Activated CD4-positive, alpha-beta T cell treated with anti-CD3 and anti-CD28 coated beads for 36 hours (primary cell): ENCODE data around the gene AMBRA1. TPM values are rescaled to one million over a fixed set of nuclear protein-coding genes. Genes with fewer than 3 reads are reported as not detected.

Experiments
- ATAC-seq: fragments of 200-7000 bp; cut with Tn5 transposase; one replicate; pipeline ENCODE4 v1.10.0; 2021; ENCODE audit warnings: mild to moderate bottlenecking, moderate library complexity
- CTCF ChIA-PET: fragments of 350-600 bp; sonication (Branson Sonifier 250); formaldehyde crosslinking; loops from one replicate; lab custom pipeline; 2021; ENCODE audit warnings: antibody characterized with exemption; lab: Charles Lee
- POLR2A ChIA-PET: fragments of 350-600 bp; sonication (Branson Sonifier 250); formaldehyde crosslinking; loops from one replicate; lab custom pipeline; 2021; ENCODE audit warnings: antibody characterized with exemption, inconsistent platforms; lab: Charles Lee
- DNase-seq: peaks from one replicate; pipeline ENCODE4 v3.0.0-alpha.2; 2020
- H3K27ac Mint-ChIP-seq: one replicate; pipeline ENCODE4 v1.8.0; 2021; ENCODE audit warnings: mixed read lengths
- H3K27me3 Mint-ChIP-seq: one replicate; pipeline ENCODE4 v1.8.0; 2021; ENCODE audit warnings: mixed read lengths
- H3K36me3 Mint-ChIP-seq: one replicate; pipeline ENCODE4 v1.8.0; 2021; ENCODE audit warnings: low read depth, mixed read lengths
- H3K4me1 Mint-ChIP-seq: one replicate; pipeline ENCODE4 v1.8.0; 2021; ENCODE audit warnings: mixed read lengths
- H3K4me3 Mint-ChIP-seq: one replicate; pipeline ENCODE4 v1.8.0; 2021; ENCODE audit warnings: mild to moderate bottlenecking, moderate library complexity, mixed read lengths
- H3K9me3 Mint-ChIP-seq: one replicate; pipeline ENCODE4 v1.8.0; 2021; ENCODE audit warnings: low read depth, mixed read lengths
- intact Hi-C, 2 experiments: fragments of 100-400 bp; cut with DNase I in 1 of 2; cut with micrococcal nuclease in 1 of 2; formaldehyde crosslinking; loops; one replicate each; pipeline versions ENCODE4 v1.14.2 to v1.15.1; 2022 to 2024; cut with DNase I, micrococcal nuclease
- total RNA-seq, 2 experiments: library from RNA; stranded (reverse); gene quantifications; one replicate each; pipeline ENCODE4 v1.2.3, GENCODE V29; 2021

The AMBRA1 gene
- total RNA-seq, 2 experiments from 2014 or later: 24.8 to 26.4 TPM

GRCh38 chr11:46391578-46392420 is 202.0 kb downstream of the AMBRA1 start, which contains the start of gene CHRM4:
TSS of gene CHRM4 (minus strand) at chr11:46391776. CDS start at chr11:46386557, 5,219 bp downstream.
- Mint-ChIP-seq H3K9me3 (no peaks in the 10 kb centered on the region), H3K27me3 (peaks cover 42% of the 10 kb centered on the region), H3K4me3 (peak within 1 kb of the TSS; percentile 61), H3K36me3 (peaks cover 2% of the 10 kb centered on the region), H3K4me1 (peaks cover 22% of the 10 kb centered on the region), H3K27ac (no peak within 1 kb of the TSS)
- ChIA-PET CTCF (interaction anchor here (0.5 to 2.1 kb wide), 10 partner anchors 8 to 527 kb away, joined by 3 to 9 read pairs (median 4); partner anchors contain the start of gene DGKZ), POLR2A (interaction anchor here (0.5 to 1.3 kb wide), 2 partner anchors 9 to 317 kb away, joined by 3 read pairs; no protein-coding TSS in a partner anchor)
- DNase-seq (peak; percentile 57), ATAC-seq (no peak)
- intact Hi-C loops: loop anchor here in 1 of 2 experiments (1.0 kb wide), 2 partner anchors 10 to 226 kb away; partner anchors contain the start of genes ATG13, HARBI1 and MDK

- Mint-ChIP-seq H3K27ac (no peak overlapping the region), H3K27me3 (peaks cover 49% of the 10 kb centered on the region), H3K4me3 (no peak overlapping the region), H3K4me1 (peaks cover 22% of the 10 kb centered on the region), H3K36me3 (peaks cover 2% of the 10 kb centered on the region), H3K9me3 (no peaks in the 10 kb centered on the region)
- ChIA-PET POLR2A (interaction anchor here (0.5 to 1.3 kb wide), 2 partner anchors 8 to 318 kb away, joined by 3 read pairs; no protein-coding TSS in a partner anchor), CTCF (interaction anchor here (0.5 to 2.1 kb wide), 5 partner anchors 8 to 39 kb away, joined by 3 to 9 read pairs (median 6); no protein-coding TSS in a partner anchor)
- no peak for ATAC-seq
- DNase-seq: no peak
- intact Hi-C loops: no loop called here
Observed at GRCh38 chr11:46391186-46391577, 202.6 kb downstream of the AMBRA1 start.

GRCh38 chr11:46390331-46391171 is 203.3 kb downstream of the AMBRA1 start:
- no peak overlapping the region for H3K27ac Mint-ChIP-seq
- H3K9me3 Mint-ChIP-seq: no peaks in the 10 kb centered on the region
- intact Hi-C loops: no loop called here
- ATAC-seq (no peak), DNase-seq (peak; percentile 18)
- H3K4me3 Mint-ChIP-seq: peak overlapping the region; percentile 34
- H3K4me1 Mint-ChIP-seq: peaks cover 22% of the 10 kb centered on the region
- POLR2A ChIA-PET: no interaction called here
- H3K36me3 Mint-ChIP-seq: peaks cover 2% of the 10 kb centered on the region
- CTCF ChIA-PET: interaction anchor here (0.5 to 3.7 kb wide), 11 partner anchors 9 to 473 kb away, joined by 3 to 32 read pairs (median 4); partner anchors contain the start of genes MDK and PEX16
- peaks cover 53% of the 10 kb centered on the region for H3K27me3 Mint-ChIP-seq

DNA sequence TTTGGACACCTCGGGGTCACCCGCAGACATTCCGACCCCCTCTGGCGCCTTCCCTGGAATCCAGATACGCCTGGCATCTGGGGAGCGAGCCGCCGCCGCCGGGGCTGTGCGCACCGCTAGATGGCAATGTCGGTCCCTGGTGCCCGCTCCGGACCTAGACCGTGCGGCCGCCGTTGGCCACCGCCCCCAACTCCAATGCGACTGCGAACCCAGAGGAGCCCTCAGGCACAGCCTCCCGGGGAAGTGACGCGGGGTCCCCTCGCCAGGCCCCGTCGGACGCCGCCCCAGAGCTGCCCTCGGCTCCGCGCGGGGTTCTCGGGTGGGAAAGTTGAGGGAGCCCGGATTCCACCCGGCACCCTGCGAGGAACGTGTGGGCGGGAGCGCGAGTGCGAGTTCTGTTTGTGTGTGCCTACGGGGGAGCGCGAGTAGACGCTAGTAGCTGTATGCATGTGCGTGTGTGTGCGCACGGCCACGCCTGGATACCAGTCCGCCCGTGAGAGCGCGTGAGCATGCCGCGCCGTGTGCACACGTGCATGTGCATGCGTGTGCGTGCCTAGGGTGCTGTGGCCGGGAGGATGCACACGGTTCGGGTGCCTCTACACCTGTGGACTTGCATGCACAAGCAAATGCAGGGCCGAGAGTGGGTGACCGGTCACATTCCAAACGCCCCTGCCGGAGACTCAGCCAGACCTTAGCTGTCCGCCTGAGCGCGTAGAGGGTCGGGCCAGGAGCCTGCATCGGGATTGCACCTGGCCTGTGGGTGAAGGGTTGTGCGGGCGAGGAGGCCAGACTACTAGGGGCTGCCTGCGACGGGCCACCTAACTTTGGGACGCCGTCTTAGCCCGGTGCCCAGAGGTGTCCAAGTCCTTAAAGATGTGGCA is 204.1 kb downstream of the AMBRA1 start:
- Mint-ChIP-seq H3K4me3 (peak overlapping the region; percentile 50), H3K4me1 (peaks cover 22% of the 10 kb centered on the region), H3K27ac (no peak overlapping the region), H3K9me3 (no peaks in the 10 kb centered on the region), H3K27me3 (peaks cover 56% of the 10 kb centered on the region), H3K36me3 (peaks cover 2% of the 10 kb centered on the region)
- intact Hi-C loops: loop anchor here (1.0 to 5.0 kb wide), 6 partner anchors 140 to 311 kb away; partner anchors contain the start of genes ATG13 (in 2 of the 2), HARBI1 (in 2 of the 2), ARHGAP1 (in 1 of the 2) and ZNF408 (in 1 of the 2)
- ATAC-seq: peak; percentile 66
- DNase-seq: peak; percentile 81
- ChIA-PET POLR2A (interaction anchor here (0.6 kb wide), 1 partner anchor 47 kb away, joined by 3 read pairs; no protein-coding TSS in a partner anchor), CTCF (interaction anchor here (0.5 to 3.7 kb wide), 16 partner anchors 10 to 502 kb away, joined by 3 to 32 read pairs (median 4); partner anchors contain the start of gene MDK)

DNA sequence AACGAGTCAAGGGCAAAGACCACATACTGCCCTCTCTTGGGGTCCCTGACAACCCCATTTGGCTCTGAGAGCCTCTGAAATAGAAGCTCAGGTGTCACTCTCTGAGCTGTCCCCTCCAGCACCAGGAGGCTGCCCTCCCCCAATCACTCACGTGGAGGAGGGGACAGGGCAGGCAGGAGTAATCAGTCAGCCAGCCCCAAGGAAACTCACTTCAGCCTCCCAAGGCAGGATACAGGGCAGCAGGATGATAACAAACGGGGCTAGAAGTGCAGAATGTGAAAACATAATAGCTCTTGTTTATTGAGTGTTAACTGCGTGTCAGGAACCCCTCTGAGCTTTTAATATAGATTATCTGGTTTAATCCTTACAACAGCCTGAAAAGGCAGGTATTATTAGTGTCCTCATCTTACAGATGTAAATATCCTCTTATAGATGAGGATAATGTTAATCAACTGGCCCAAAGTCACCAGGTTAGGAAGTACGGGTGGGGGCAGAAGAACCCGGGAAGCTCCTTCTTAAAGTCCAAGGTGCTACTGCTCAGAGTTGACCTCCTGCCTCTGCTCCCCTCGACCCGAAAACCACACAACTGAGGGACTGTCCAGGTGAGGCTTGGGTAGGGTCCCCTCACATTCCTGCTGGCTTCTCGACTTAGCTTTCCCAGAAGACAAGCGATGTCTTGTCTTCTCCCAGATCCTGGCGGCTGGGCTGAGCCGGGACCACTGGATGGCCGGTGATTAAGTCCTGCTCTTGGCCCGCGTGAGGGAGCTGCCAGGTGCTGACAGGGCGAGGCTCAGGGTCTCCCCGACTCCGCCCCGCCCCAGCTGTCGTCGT is 205.0 kb downstream of the AMBRA1 start:
- ATAC-seq (peak; percentile 1), DNase-seq (no peak)
- H3K27me3 Mint-ChIP-seq: peaks cover 58% of the 10 kb centered on the region
- POLR2A ChIA-PET: interaction anchor here (0.5 to 0.6 kb wide), 2 partner anchors 30 to 46 kb away, joined by 3 to 5 read pairs; no protein-coding TSS in a partner anchor
- no peak overlapping the region for H3K27ac Mint-ChIP-seq
- H3K4me1 Mint-ChIP-seq: peaks cover 22% of the 10 kb centered on the region
- H3K36me3 Mint-ChIP-seq: peaks cover 2% of the 10 kb centered on the region
- no peak overlapping the region for H3K4me3 Mint-ChIP-seq
- CTCF ChIA-PET: interaction anchor here (0.7 to 3.7 kb wide), 18 partner anchors 9 to 508 kb away, joined by 3 to 32 read pairs (median 4); partner anchors contain the start of gene MDK
- intact Hi-C loops: loop anchor here (1.0 to 5.0 kb wide), 6 partner anchors 140 to 312 kb away; partner anchors contain the start of genes ATG13 (in 2 of the 2), HARBI1 (in 2 of the 2), ARHGAP1 (in 1 of the 2) and ZNF408 (in 1 of the 2)
- H3K9me3 Mint-ChIP-seq: no peaks in the 10 kb centered on the region

DNA sequence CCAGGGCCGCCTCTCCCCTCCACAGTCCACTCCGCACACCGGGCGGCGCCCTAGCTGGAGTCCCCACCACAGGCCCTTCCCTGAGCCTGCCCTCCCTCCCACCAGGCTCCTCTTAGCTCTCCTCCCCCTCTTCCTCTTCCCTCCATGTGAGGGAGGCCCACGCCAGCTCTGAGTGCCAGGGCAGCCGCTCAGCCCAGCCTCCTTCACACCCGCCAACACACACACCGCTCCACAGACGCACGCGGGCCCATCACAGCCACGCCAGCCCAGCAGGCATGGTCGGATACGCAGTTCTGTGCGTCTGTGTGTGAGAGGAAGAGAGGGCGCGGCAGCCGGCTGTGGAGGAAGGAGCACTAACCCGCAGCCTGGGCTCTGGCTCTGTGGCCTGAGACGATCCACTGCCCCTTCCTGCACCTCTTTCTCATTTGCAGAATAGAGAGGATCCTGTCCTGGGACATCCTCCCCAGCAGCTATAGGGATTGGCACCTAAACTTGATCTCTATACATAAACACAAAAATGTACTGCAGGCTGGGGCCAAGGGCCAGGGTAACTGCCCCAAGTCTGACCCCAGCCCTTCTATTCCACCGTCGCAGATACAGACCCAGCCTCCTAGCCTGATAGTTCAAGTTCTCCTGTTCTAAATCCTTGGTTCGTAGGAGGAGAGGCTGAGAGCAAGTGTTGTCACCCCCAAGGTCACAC is 205.8 kb downstream of the AMBRA1 start:
- no peaks in the 10 kb centered on the region for H3K9me3 Mint-ChIP-seq
- H3K27me3 Mint-ChIP-seq: peaks cover 53% of the 10 kb centered on the region
- ChIA-PET CTCF (interaction anchor here (0.6 to 3.7 kb wide), 17 partner anchors 8 to 508 kb away, joined by 3 to 32 read pairs (median 4); partner anchors contain the start of gene MDK), POLR2A (interaction anchor here (0.6 kb wide), 2 partner anchors 231 to 282 kb away, joined by 3 read pairs; no protein-coding TSS in a partner anchor)
- H3K36me3 Mint-ChIP-seq: peaks cover 2% of the 10 kb centered on the region
- intact Hi-C loops: loop anchor here (2.0 to 5.0 kb wide), 3 partner anchors 149 to 313 kb away; partner anchors contain the start of genes ARHGAP1 (in 1 of the 2), ATG13 (in 1 of the 2), HARBI1 (in 1 of the 2) and ZNF408 (in 1 of the 2)
- peak; percentile 32 for DNase-seq
- H3K27ac Mint-ChIP-seq: no peak overlapping the region
- peaks cover 22% of the 10 kb centered on the region for H3K4me1 Mint-ChIP-seq
- ATAC-seq: no peak
- H3K4me3 Mint-ChIP-seq: no peak overlapping the region

DNA sequence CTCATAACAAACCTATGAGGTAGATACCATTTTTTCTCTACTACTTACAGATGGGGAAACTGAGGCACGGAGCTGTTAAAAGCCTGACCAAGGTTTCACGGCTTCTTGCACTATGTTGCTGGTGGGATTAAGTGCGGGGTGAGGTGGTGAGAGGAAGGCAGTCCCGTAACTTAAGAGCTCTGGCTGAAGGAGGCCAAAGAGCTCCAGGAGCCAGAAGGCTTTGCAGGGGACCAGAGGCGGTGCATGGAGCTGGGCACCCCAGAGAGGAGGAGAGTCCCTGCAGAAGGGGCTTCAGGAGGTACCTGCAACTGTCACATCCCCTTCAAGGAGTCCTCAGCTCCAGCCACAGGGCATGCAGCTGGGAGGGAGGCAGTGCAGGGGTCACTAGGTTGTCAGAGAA is 206.4 kb downstream of the AMBRA1 start:
- Mint-ChIP-seq H3K27ac (no peak overlapping the region), H3K27me3 (peaks cover 48% of the 10 kb centered on the region), H3K4me3 (no peak overlapping the region), H3K9me3 (no peaks in the 10 kb centered on the region), H3K4me1 (peaks cover 17% of the 10 kb centered on the region), H3K36me3 (no peaks in the 10 kb centered on the region)
- ChIA-PET POLR2A (interaction anchor here (0.6 kb wide), 2 partner anchors 232 to 283 kb away, joined by 3 read pairs; no protein-coding TSS in a partner anchor), CTCF (interaction anchor here (0.6 to 3.7 kb wide), 12 partner anchors 10 to 427 kb away, joined by 3 to 32 read pairs (median 4); no protein-coding TSS in a partner anchor)
- intact Hi-C loops: loop anchor here in 1 of 2 experiments (5.0 kb wide), 1 partner anchor 150 kb away; no protein-coding TSS in a partner anchor
- ATAC-seq (no peak), DNase-seq (no peak)

GRCh38 chr11:46386674-46387073 is 207.1 kb downstream of the AMBRA1 start:
- CTCF ChIA-PET: interaction anchor here (0.8 to 3.7 kb wide), 6 partner anchors 13 to 788 kb away, joined by 4 to 32 read pairs (median 5); no protein-coding TSS in a partner anchor
- intact Hi-C loops: loop anchor here in 1 of 2 experiments (5.0 kb wide), 1 partner anchor 151 kb away; no protein-coding TSS in a partner anchor
- peaks cover 21% of the 10 kb centered on the region for H3K4me1 Mint-ChIP-seq
- POLR2A ChIA-PET: no interaction called here
- H3K27ac Mint-ChIP-seq: no peak overlapping the region
- DNase-seq (peak; percentile 12), ATAC-seq (no peak)
- no peaks in the 10 kb centered on the region for H3K36me3 Mint-ChIP-seq
- no peak overlapping the region for H3K4me3 Mint-ChIP-seq
- H3K9me3 Mint-ChIP-seq: no peaks in the 10 kb centered on the region
- peaks cover 50% of the 10 kb centered on the region for H3K27me3 Mint-ChIP-seq
